Measurements from ENCODE around the gene ITPRID1.

- TF ChIP-seq CTCF (IDR thresholded peaks at IDR 0.05) (no peak), ZFX (IDR thresholded peaks at IDR 0.05; ENCODE audit: borderline replicate concordance) (no peak)
Observed at GRCh38 chr7:31487071-31487470, 26.8 kb upstream of the ITPRID1 start.
